ENCODE results near the gene PTPRT. TPM values are rescaled to one million over a fixed set of nuclear protein-coding genes. Genes with fewer than 3 reads are reported as not detected.

The PTPRT gene
- total RNA-seq, 4 donors from 2014 or later = 0.67 to 2.5 (median 1.0) TPM

DNA sequence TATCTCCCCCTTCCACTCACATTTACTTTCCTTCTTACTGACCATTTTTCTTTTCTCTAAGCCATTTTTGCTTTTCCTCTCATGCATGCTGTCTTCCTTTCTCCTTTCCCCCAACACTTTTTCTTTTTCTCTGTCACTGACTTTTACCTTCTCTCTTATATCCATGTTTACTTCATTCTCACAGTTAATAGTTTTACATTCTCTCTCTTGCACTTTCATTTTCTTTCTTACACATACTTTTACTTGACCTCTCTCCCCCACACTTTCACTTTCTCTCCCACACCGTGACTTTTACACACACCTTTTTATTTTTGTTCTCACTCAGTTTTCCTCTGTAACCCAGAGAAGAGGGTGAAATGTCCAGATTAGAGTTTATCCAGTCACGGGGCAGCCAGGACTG lies 636.3 kb downstream of the PTPRT start:
- Histone ChIP-seq H3K27ac (no peak overlapping the region), H3K4me3 (no peak overlapping the region)
- no peak for DNase-seq

GRCh38 chr20:42549496-42549895 lies 640.2 kb downstream of the PTPRT start:
- no peaks in the 10 kb centered on the region for H3K36me3 ChIP-seq
- no peak overlapping the region for H3K27ac ChIP-seq
- no peak for TF ChIP-seq POLR2A (IDR thresholded peaks at IDR 0.05)
- TF ChIP-seq, protein P1, sequence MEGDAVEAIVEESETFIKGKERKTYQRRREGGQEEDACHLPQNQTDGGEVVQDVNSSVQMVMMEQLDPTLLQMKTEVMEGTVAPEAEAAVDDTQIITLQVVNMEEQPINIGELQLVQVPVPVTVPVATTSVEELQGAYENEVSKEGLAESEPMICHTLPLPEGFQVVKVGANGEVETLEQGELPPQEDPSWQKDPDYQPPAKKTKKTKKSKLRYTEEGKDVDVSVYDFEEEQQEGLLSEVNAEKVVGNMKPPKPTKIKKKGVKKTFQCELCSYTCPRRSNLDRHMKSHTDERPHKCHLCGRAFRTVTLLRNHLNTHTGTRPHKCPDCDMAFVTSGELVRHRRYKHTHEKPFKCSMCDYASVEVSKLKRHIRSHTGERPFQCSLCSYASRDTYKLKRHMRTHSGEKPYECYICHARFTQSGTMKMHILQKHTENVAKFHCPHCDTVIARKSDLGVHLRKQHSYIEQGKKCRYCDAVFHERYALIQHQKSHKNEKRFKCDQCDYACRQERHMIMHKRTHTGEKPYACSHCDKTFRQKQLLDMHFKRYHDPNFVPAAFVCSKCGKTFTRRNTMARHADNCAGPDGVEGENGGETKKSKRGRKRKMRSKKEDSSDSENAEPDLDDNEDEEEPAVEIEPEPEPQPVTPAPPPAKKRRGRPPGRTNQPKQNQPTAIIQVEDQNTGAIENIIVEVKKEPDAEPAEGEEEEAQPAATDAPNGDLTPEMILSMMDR (IDR thresholded peaks at IDR 0.05) = no peak
- no peak overlapping the region for H3K4me3 ChIP-seq
- H3K4me1 ChIP-seq = no peaks in the 10 kb centered on the region
- no peaks in the 10 kb centered on the region for H3K27me3 ChIP-seq
- DNase-seq = no peak
- H3K9me3 ChIP-seq = no peaks in the 10 kb centered on the region

More for the DNA sequence above, 636.3 kb downstream of the PTPRT start:
- no peaks in the 10 kb centered on the region for H3K9me3 ChIP-seq
- H3K36me3 ChIP-seq = no peaks in the 10 kb centered on the region
- no peak for TF ChIP-seq POLR2A (IDR thresholded peaks at IDR 0.05)
- TF ChIP-seq, protein P1 (IDR thresholded peaks at IDR 0.05) = no peak
- H3K27me3 ChIP-seq = no peaks in the 10 kb centered on the region
- H3K4me1 ChIP-seq = no peaks in the 10 kb centered on the region

- TF ChIP-seq, protein P1 (IDR thresholded peaks at IDR 0.05) = no peak
- TF ChIP-seq POLR2A (IDR thresholded peaks at IDR 0.05) = no peak
- Histone ChIP-seq H3K4me3 (no peak overlapping the region), H3K9me3 (no peaks in the 10 kb centered on the region), H3K27ac (no peak overlapping the region), H3K36me3 (no peaks in the 10 kb centered on the region), H3K4me1 (no peaks in the 10 kb centered on the region), H3K27me3 (no peaks in the 10 kb centered on the region)
- no peak for DNase-seq
These were observed 644.8 kb downstream of the PTPRT start for GRCh38 chr20:42544926-42545325.

DNA sequence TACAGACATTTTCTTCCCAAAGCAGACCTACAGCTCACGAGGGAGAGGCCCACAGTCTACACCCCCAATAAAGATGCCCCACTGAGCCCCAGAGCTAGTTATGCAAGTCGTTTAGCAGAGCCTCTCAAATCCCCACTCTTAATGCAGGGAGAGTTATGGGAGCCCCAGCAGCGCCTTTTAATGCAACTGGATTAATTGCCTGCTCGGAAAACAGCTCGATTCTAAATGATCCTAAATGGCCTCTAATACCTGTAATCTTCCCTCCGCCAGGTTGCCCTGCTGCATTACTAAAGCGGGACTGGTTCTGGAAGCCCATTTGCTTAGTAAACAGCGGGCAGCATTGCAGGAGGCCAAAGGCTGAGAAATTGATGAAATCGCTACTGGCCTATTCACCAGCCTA lies 656.9 kb downstream of the PTPRT start:
- no peak overlapping the region for H3K4me3 ChIP-seq
- H3K9me3 ChIP-seq = no peaks in the 10 kb centered on the region
- no peak for TF ChIP-seq POLR2A (IDR thresholded peaks at IDR 0.05)
- TF ChIP-seq, protein P1 (IDR thresholded peaks at IDR 0.05) = no peak
- no peak for DNase-seq
- no peaks in the 10 kb centered on the region for H3K4me1 ChIP-seq
- H3K27me3 ChIP-seq = no peaks in the 10 kb centered on the region
- H3K27ac ChIP-seq = no peak overlapping the region
- H3K36me3 ChIP-seq = no peaks in the 10 kb centered on the region

DNA sequence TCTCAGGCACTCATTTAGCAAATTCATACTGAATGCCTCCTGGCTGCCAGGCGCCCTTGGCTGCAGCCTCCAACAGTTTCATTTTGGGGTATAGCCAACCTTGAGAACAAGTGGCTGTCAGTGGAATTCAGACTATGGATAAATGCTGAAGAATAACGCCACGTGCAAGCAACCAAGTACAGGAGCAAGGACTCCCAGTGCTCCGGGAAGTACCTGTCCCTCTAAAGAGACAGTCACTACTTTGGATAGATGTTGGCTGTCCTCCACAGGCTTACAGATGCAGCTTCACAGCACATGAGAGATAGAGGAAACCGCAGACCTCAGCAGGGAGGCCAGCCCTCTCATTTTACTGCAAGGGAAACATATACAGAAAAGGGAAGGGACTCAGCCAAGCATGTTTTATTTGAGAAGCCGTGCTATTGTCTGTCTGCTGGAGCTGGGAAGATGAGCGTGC lies 658.2 kb downstream of the PTPRT start:
- Histone ChIP-seq H3K36me3 (no peaks in the 10 kb centered on the region), H3K4me3 (no peak overlapping the region), H3K9me3 (no peaks in the 10 kb centered on the region), H3K27me3 (no peaks in the 10 kb centered on the region), H3K27ac (no peak overlapping the region), H3K4me1 (no peaks in the 10 kb centered on the region)
- TF ChIP-seq POLR2A (IDR thresholded peaks at IDR 0.05) = no peak
- TF ChIP-seq, protein P1 (IDR thresholded peaks at IDR 0.05) = no peak
- no peak for DNase-seq

Data from Peyer's patch (tissue), 4 donors.